Nephron (organoid): ENCODE measurements around the gene UGT1A10.
"Not testable (repeated sequence)": the region's sequence is repeated elsewhere in the genome, so short reads cannot be mapped to it uniquely, and the experiment has no call there.

Experiments used
- H3K27ac Mint-ChIP-seq, 3 experiments: 2 replicates each; pipeline ENCODE4 v1.8.0; 2020; ENCODE audit warnings: mixed read lengths in 3 of 3, mild to moderate bottlenecking in 2 of 3, moderate library complexity in 1 of 3
- H3K27me3 Mint-ChIP-seq: 2 replicates; pipeline ENCODE4 v1.8.0; 2021; ENCODE audit warnings: low read depth, mild to moderate bottlenecking, moderate library complexity, mixed read lengths
- H3K36me3 Mint-ChIP-seq: 2 replicates; pipeline ENCODE4 v1.8.0; 2020; ENCODE audit warnings: low read depth, mixed read lengths
- H3K4me1 Mint-ChIP-seq: 2 replicates; pipeline ENCODE4 v1.8.0; 2020; ENCODE audit warnings: mixed read lengths
- H3K4me3 Mint-ChIP-seq, 3 experiments: 2 replicates each; pipeline ENCODE4 v1.8.0; 2020; ENCODE audit warnings: mild to moderate bottlenecking in 3 of 3, mixed read lengths in 3 of 3, moderate library complexity in 2 of 3
- H3K9me3 Mint-ChIP-seq: 2 replicates; pipeline ENCODE4 v1.8.0; 2020; ENCODE audit warnings: mixed read lengths
- CTCF ChIP-seq, 3 experiments: fragments of 200-600 bp; sonication (generic); IDR thresholded peaks; one replicate each; pipeline ENCODE4 v1.5.0; 2021; ENCODE audit warnings: antibody characterized with exemption in 3 of 3; ENCODE audit not compliant: unreplicated experiment in 3 of 3

Gene UGT1A10

GRCh38 chr2:233699424-233700027 is 63.3 kb downstream of the UGT1A10 start:
- Mint-ChIP-seq H3K4me1 (no peaks in the 10 kb centered on the region), H3K27me3 (no peaks in the 10 kb centered on the region), H3K9me3 (peaks cover 11% of the 10 kb centered on the region), H3K36me3 (no peaks in the 10 kb centered on the region), H3K27ac (peak overlapping the region in 1 of 3 experiments; percentile 27), H3K4me3 (no peak overlapping the region)
- no peak for TF ChIP-seq CTCF (IDR thresholded peaks at IDR 0.05; ENCODE audit: unreplicated experiment in 3 of 3)

DNA sequence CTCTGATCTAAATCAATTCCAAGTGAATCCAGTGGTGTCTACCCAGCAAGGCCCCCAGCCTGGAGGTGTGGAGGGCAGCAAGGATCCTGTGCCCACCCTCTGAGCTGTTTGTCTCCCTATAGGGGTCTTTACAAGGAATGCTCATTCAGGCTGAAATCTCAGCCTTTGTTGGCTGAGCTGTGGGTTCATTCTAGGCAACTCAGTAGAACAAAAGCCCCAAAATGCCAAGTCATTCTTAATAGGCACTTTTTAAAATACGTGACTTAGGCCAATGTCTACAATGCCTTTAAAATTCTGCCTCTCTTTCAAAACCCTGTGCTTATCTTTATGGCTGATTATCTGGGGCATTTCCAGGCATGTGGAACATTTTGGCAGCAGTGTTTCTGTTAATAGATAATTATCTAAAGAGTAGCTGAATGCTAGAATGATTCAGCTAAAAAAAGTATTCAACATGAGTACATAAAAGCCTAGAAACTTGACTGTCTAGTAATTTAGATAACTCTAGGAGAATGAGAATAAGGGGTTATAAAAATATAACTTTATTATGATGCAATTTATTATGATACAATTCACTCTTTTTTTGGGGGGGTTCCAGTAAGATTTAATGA is 63.9 kb downstream of the UGT1A10 start:
- H3K27me3 Mint-ChIP-seq, result no peaks in the 10 kb centered on the region
- H3K4me3 Mint-ChIP-seq, result no peak overlapping the region
- no peaks in the 10 kb centered on the region for H3K4me1 Mint-ChIP-seq
- H3K27ac Mint-ChIP-seq, result peak overlapping the region in 1 of 3 experiments; percentile 27
- no peak for TF ChIP-seq CTCF (IDR thresholded peaks at IDR 0.05; ENCODE audit: unreplicated experiment in 3 of 3)
- H3K9me3 Mint-ChIP-seq, result peaks cover 11% of the 10 kb centered on the region
- H3K36me3 Mint-ChIP-seq, result no peaks in the 10 kb centered on the region

DNA sequence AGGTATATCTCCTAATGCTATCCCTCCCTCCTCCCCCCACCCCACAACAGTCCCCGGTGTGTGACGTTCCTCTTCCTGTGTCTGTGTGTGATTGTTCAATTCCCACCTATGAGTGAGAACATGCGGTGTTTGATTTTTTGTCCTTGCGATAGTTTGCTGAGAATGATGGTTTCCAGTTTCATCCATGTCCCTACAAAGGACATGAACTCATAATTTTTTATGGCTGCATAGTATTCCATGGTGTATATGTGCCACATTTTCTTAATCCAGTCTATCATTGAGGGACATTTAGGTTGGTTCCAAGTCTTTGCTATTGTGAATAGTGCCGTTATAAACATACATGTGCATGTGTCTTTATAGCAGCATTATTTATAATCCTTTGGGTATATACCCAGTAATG is 64.6 kb downstream of the UGT1A10 start:
- H3K9me3 Mint-ChIP-seq, result peaks cover 11% of the 10 kb centered on the region
- not testable (repeated sequence) for H3K4me3 Mint-ChIP-seq, H3K27ac Mint-ChIP-seq, H3K27me3 Mint-ChIP-seq, H3K4me1 Mint-ChIP-seq, H3K36me3 Mint-ChIP-seq

- H3K9me3 Mint-ChIP-seq, result peaks cover 11% of the 10 kb centered on the region
- H3K4me3 Mint-ChIP-seq, result no peak overlapping the region
- no peak for TF ChIP-seq CTCF (IDR thresholded peaks at IDR 0.05; ENCODE audit: unreplicated experiment in 3 of 3)
- H3K27me3 Mint-ChIP-seq, result no peaks in the 10 kb centered on the region
- H3K27ac Mint-ChIP-seq, result no peak overlapping the region
- H3K4me1 Mint-ChIP-seq, result no peaks in the 10 kb centered on the region
- no peaks in the 10 kb centered on the region for H3K36me3 Mint-ChIP-seq
Measured at GRCh38 chr2:233702238-233702637, 66.0 kb downstream of the UGT1A10 start.

GRCh38 chr2:233705911-233706506 is 69.8 kb downstream of the UGT1A10 start:
- Mint-ChIP-seq H3K4me1 (no peaks in the 10 kb centered on the region), H3K36me3 (no peaks in the 10 kb centered on the region), H3K9me3 (peaks cover 11% of the 10 kb centered on the region), H3K27ac (no peak overlapping the region), H3K4me3 (no peak overlapping the region), H3K27me3 (peaks cover 7% of the 10 kb centered on the region)
- no peak for TF ChIP-seq CTCF (IDR thresholded peaks at IDR 0.05; ENCODE audit: unreplicated experiment in 3 of 3)

DNA sequence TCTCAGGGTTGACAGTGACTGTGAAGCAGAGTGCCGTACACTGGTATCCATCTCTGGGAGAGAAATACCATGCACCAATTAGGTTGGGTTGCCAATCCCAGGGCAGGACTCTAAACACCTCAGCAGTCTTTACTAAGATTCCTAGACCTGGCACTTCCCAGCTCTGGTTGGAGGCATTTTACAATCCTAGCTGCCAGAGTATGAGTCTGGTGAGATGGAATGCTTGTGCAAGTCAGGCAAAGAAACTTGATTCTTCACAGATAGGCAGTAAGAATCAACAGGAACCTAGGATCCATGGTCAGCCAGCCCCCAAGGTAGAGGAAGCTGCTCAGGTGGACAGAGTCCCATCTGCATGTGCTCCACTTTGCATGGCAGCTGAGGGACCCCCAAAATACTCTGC is 70.5 kb downstream of the UGT1A10 start:
- H3K36me3 Mint-ChIP-seq, result no peaks in the 10 kb centered on the region
- peaks cover 11% of the 10 kb centered on the region for H3K9me3 Mint-ChIP-seq
- H3K27ac Mint-ChIP-seq, result no peak overlapping the region
- TF ChIP-seq CTCF (IDR thresholded peaks at IDR 0.05; ENCODE audit: unreplicated experiment in 3 of 3), result no peak
- peaks cover 13% of the 10 kb centered on the region for H3K27me3 Mint-ChIP-seq
- no peak overlapping the region for H3K4me3 Mint-ChIP-seq
- no peaks in the 10 kb centered on the region for H3K4me1 Mint-ChIP-seq
